SK-N-SH (cell line): ENCODE results near the gene BOLA3. TPM values are rescaled to one million over a fixed set of nuclear protein-coding genes. Genes with fewer than 3 reads are reported as not detected.

Experiments used
- CTCF ChIA-PET: fragments of 300-600, 350-600 bp; formaldehyde crosslinking; extraction: SDS; loops from one replicate; lab custom pipeline; 2021; lab: Yijun Ruan, JAX
- POLR2A ChIA-PET: fragments of 350-600 bp; sonication (Branson Sonifier 250); formaldehyde crosslinking; extraction: SDS; loops from one replicate; lab custom pipeline; 2020; ENCODE audit warnings: antibody characterized with exemption, inconsistent platforms; lab: Yijun Ruan, JAX
- DNase-seq: peaks from one replicate; pipeline ENCODE4 v3.0.0; 2012
- H2AFZ ChIP-seq: fragments of 200-600 bp; sonication (generic); 2 replicates; pipeline ENCODE4 v1.8.1; 2016; ENCODE audit warnings: antibody characterized with exemption, mild to moderate bottlenecking, low read depth
- H3F3A ChIP-seq: fragments of 200-600 bp; sonication (generic); replicated peaks from 2 replicates; pipeline ENCODE3; 2016; ENCODE audit warnings: antibody characterized with exemption, mild to moderate bottlenecking; ENCODE audit not compliant: insufficient read depth
- H3K27ac ChIP-seq, 2 experiments: fragments of 200-500 bp in 1 of 2; fragments of 200-600 bp in 1 of 2; sonication (Bioruptor generic) in 1 of 2; sonication (generic), shearing (Covaris generic) in 1 of 2; 2 replicates each; pipeline versions ENCODE4 v1.5.1 to v1.6.1; 2014 to 2016; ENCODE audit warnings: low read depth in 2 of 2, inconsistent platforms in 1 of 2, low read length in 1 of 2, mild to moderate bottlenecking in 1 of 2, mixed read lengths in 1 of 2
- H3K27me3 ChIP-seq: fragments of 200-600 bp; sonication (generic), shearing (Covaris generic); 2 replicates; pipeline ENCODE4 v1.6.1; 2016; ENCODE audit warnings: mixed run types; ENCODE audit not compliant: insufficient read depth
- H3K36me3 ChIP-seq, 2 experiments: fragments of 200-500 bp in 1 of 2; fragments of 200-600 bp in 1 of 2; sonication (Bioruptor generic) in 1 of 2; sonication (generic) in 1 of 2; replicated peaks in 1 of 2; 2 replicates each; pipeline versions ENCODE3 to v1.5.1; 2014 to 2016; ENCODE audit warnings: low read length in 1 of 2, mild to moderate bottlenecking in 1 of 2; ENCODE audit not compliant: insufficient read depth in 2 of 2, control insufficient read depth in 1 of 2
- H3K4me1 ChIP-seq, 2 experiments: fragments of 200-500 bp in 1 of 2; fragments of 200-600 bp in 1 of 2; sonication (Bioruptor generic) in 1 of 2; sonication (generic), shearing (Covaris generic) in 1 of 2; 2 replicates each; pipeline versions ENCODE4 v1.5.1 to v1.6.1; 2014 to 2016; ENCODE audit warnings: low read depth in 1 of 2, low read length in 1 of 2, mixed run types in 1 of 2; ENCODE audit not compliant: insufficient read depth in 2 of 2, control insufficient read depth in 1 of 2
- H3K4me2 ChIP-seq: fragments of 200-600 bp; sonication (generic), shearing (Covaris generic); 2 replicates; pipeline ENCODE4 v1.6.1; 2017; ENCODE audit warnings: mixed run types
- H3K4me3 ChIP-seq, 2 experiments: fragments of 200-500 bp in 1 of 2; fragments of 200-600 bp in 1 of 2; sonication (Bioruptor generic) in 1 of 2; sonication (generic), shearing (Covaris generic) in 1 of 2; 2 replicates each; pipeline versions ENCODE4 v1.5.1 to v1.8.1; 2014 to 2016; ENCODE audit warnings: low read depth in 2 of 2, inconsistent platforms in 1 of 2, low read length in 1 of 2, mild to moderate bottlenecking in 1 of 2, mixed read lengths in 1 of 2, moderate library complexity in 1 of 2
- H3K79me2 ChIP-seq: fragments of 200-600 bp; sonication (generic); 2 replicates; pipeline ENCODE4 v1.8.1; 2017; ENCODE audit warnings: mild to moderate bottlenecking; ENCODE audit not compliant: insufficient read depth
- H3K9ac ChIP-seq: fragments of 200-600 bp; sonication (generic); 2 replicates; pipeline ENCODE4 v1.6.1; 2017; ENCODE audit warnings: mixed run types
- H3K9me2 ChIP-seq: fragments of 200-600 bp; sonication (generic); 2 replicates; pipeline ENCODE4 v1.6.1; 2017; ENCODE audit warnings: mixed run types
- H3K9me3 ChIP-seq: fragments of 200-600 bp; sonication (generic); 2 replicates; pipeline ENCODE4 v1.6.1; 2017; ENCODE audit warnings: mixed run types, mild to moderate bottlenecking, moderate library complexity
- H4K20me1 ChIP-seq: fragments of 200-600 bp; sonication (generic); 2 replicates; pipeline ENCODE4 v1.6.1; 2017; ENCODE audit warnings: mild to moderate bottlenecking, mixed run types; ENCODE audit not compliant: insufficient read depth
- CHD2 ChIP-seq: fragments of 150-350 bp; IDR thresholded peaks from 2 replicates; pipeline ENCODE4 v1.6.1; 2018; ENCODE audit warnings: low read length; ENCODE audit not compliant: partially characterized antibody
- ELF1 ChIP-seq: IDR thresholded peaks from 2 replicates; pipeline ENCODE4 v1.4.0; 2012
- EP300 ChIP-seq, 2 experiments: IDR thresholded peaks; 2 replicates each; pipeline versions ENCODE4 v1.4.0 to v1.6.1; 2012; ENCODE audit warnings: borderline replicate concordance in 1 of 2, low read depth in 1 of 2, low read length in 1 of 2
- EZH2phosphoT487 ChIP-seq: fragments of 200-600 bp; sonication (generic); IDR thresholded peaks from 2 replicates; pipeline ENCODE4 v1.6.1; 2017; ENCODE audit warnings: low read depth, mixed run types, mild to moderate bottlenecking, antibody characterized with exemption, moderate library complexity, borderline replicate concordance
- FOSL2 ChIP-seq: IDR thresholded peaks from 2 replicates; pipeline ENCODE4 v1.4.0; 2012; ENCODE audit warnings: low read depth, mild to moderate bottlenecking, moderate library complexity, borderline replicate concordance
- FOXM1 ChIP-seq: IDR thresholded peaks from 2 replicates; pipeline ENCODE4 v1.4.0; 2012; ENCODE audit warnings: low read depth, mild to moderate bottlenecking
- MEF2A ChIP-seq: IDR thresholded peaks from 2 replicates; pipeline ENCODE4 v1.4.0; 2012; ENCODE audit warnings: low read depth, borderline replicate concordance
- NFIC ChIP-seq: IDR thresholded peaks from 2 replicates; pipeline ENCODE4 v1.4.0; 2012; ENCODE audit warnings: borderline replicate concordance
- NRF1 ChIP-seq: IDR thresholded peaks from 2 replicates; pipeline ENCODE4 v1.6.1; 2012; ENCODE audit warnings: low read depth, mild to moderate bottlenecking, low read length
- POLR2AphosphoS5 ChIP-seq: IDR thresholded peaks from 2 replicates; pipeline ENCODE4 v1.6.1; 2012; ENCODE audit warnings: low read depth, low read length
- RAD21 ChIP-seq: IDR thresholded peaks from 2 replicates; pipeline ENCODE4 v1.6.1; 2012; ENCODE audit warnings: mild to moderate bottlenecking, low read length
- REST ChIP-seq: IDR thresholded peaks from 2 replicates; pipeline ENCODE4 v1.6.1; 2012; ENCODE audit warnings: mild to moderate bottlenecking, low read depth, low read length, moderate library complexity
- SIN3A ChIP-seq: IDR thresholded peaks from 2 replicates; pipeline ENCODE4 v1.6.1; 2012; ENCODE audit warnings: low read depth, mild to moderate bottlenecking, low read length, moderate library complexity, borderline replicate concordance
- TAF1 ChIP-seq: IDR thresholded peaks from 2 replicates; pipeline ENCODE4 v1.6.1; 2012; ENCODE audit warnings: low read depth, mild to moderate bottlenecking, low read length, moderate library complexity, borderline replicate concordance
- TEAD4 ChIP-seq: IDR thresholded peaks from 2 replicates; pipeline ENCODE4 v1.4.0; 2012; ENCODE audit warnings: mild to moderate bottlenecking, borderline replicate concordance; ENCODE audit not compliant: insufficient read depth
- YY1 ChIP-seq: IDR thresholded peaks from 2 replicates; pipeline ENCODE4 v1.4.0; 2012; ENCODE audit warnings: low read depth, mild to moderate bottlenecking
- WGBS: methylation state at CpG from one replicate; pipeline ENCODE4 v1.1.6; 2017; ENCODE audit warnings: low lambda C conversion rate; 5-methylcytosine and 5-hydroxymethylcytosine counted together
- polyA plus RNA-seq, 3 experiments: library from polyadenylated mRNA; depleted of rRNA; stranded (reverse); fragments of >200 nt; gene quantifications; 2 replicates each; pipeline ENCODE4 v1.2.3, GENCODE V29; 2012
- TF ChIP-seq, protein P1 (sequence below): IDR thresholded peaks from 2 replicates; pipeline ENCODE4 v1.4.0; 2012; ENCODE audit warnings: low read depth, borderline replicate concordance
- TF ChIP-seq, protein P2 (sequence below): fragments of 150-350 bp; IDR thresholded peaks from 2 replicates; pipeline ENCODE4 v1.6.1; 2017; ENCODE audit warnings: antibody characterized with exemption, low read length, low read depth, borderline replicate concordance
- TF ChIP-seq, protein P3 (sequence below): IDR thresholded peaks from 2 replicates; pipeline ENCODE4; 2012
- TF ChIP-seq, protein P4 (sequence below): IDR thresholded peaks from 2 replicates; pipeline ENCODE4 v1.4.0; 2012; ENCODE audit warnings: low read depth

The BOLA3 gene
- polyA plus RNA-seq, 1 of the 3 experiments (the other 2 are of a cell fraction) = 90.1 TPM

GRCh38 chr2:74087696-74088095 is 60.0 kb downstream of the BOLA3 start:
- Histone ChIP-seq H3K4me1 (peaks cover 0 to 7% of the 10 kb centered on the region in 2 experiments; a peak in 1 of 4 replicates), H3K9ac (no peak overlapping the region), H2AFZ (no peak overlapping the region), H3F3A (no peaks in the 10 kb centered on the region), H3K9me2 (no peaks in the 10 kb centered on the region), H3K4me2 (no peak overlapping the region), H3K27me3 (no peaks in the 10 kb centered on the region), H3K27ac (no peak overlapping the region), H3K36me3 (peaks cover 6 to 44% of the 10 kb centered on the region in 2 experiments), H4K20me1 (no peaks in the 10 kb centered on the region), H3K79me2 (no peaks in the 10 kb centered on the region), H3K9me3 (no peaks in the 10 kb centered on the region), H3K4me3 (no peak overlapping the region)
- TF ChIP-seq REST (no peak), FOSL2 (no peak), POLR2AphosphoS5 (no peak), RAD21 (no peak), ELF1 (no peak), EZH2phosphoT487 (no peak), MEF2A (no peak), TAF1 (no peak), TEAD4 (no peak), SIN3A (no peak), EP300 (IDR thresholded peaks at IDR 0.05; ENCODE audit: borderline replicate concordance in 1 of 2, low read depth in 1 of 2, low read length in 1 of 2) (no peak), FOXM1 (no peak), CHD2 (no peak), NFIC (no peak), NRF1 (no peak), YY1 (no peak)
- TF ChIP-seq, protein P1, sequence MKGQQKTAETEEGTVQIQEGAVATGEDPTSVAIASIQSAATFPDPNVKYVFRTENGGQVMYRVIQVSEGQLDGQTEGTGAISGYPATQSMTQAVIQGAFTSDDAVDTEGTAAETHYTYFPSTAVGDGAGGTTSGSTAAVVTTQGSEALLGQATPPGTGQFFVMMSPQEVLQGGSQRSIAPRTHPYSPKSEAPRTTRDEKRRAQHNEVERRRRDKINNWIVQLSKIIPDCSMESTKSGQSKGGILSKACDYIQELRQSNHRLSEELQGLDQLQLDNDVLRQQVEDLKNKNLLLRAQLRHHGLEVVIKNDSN = no peak
- TF ChIP-seq, protein P2, sequence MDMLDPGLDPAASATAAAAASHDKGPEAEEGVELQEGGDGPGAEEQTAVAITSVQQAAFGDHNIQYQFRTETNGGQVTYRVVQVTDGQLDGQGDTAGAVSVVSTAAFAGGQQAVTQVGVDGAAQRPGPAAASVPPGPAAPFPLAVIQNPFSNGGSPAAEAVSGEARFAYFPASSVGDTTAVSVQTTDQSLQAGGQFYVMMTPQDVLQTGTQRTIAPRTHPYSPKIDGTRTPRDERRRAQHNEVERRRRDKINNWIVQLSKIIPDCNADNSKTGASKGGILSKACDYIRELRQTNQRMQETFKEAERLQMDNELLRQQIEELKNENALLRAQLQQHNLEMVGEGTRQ = no peak
- TF ChIP-seq, protein P3, sequence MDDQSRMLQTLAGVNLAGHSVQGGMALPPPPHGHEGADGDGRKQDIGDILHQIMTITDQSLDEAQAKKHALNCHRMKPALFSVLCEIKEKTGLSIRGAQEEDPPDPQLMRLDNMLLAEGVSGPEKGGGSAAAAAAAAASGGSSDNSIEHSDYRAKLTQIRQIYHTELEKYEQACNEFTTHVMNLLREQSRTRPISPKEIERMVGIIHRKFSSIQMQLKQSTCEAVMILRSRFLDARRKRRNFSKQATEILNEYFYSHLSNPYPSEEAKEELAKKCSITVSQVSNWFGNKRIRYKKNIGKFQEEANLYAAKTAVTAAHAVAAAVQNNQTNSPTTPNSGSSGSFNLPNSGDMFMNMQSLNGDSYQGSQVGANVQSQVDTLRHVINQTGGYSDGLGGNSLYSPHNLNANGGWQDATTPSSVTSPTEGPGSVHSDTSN = no peak
- TF ChIP-seq, protein P4, sequence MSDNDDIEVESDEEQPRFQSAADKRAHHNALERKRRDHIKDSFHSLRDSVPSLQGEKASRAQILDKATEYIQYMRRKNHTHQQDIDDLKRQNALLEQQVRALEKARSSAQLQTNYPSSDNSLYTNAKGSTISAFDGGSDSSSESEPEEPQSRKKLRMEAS = no peak
- POLR2A ChIA-PET = interaction anchor here (0.7 kb wide), 1 partner anchor 9 kb away, joined by 3 read pairs; no protein-coding TSS in a partner anchor
- no peak for DNase-seq
- 98% methylated on average over 10 of the region's 16 CpGs for WGBS
- CTCF ChIA-PET = no interaction called here
